H9 (cell line): ENCODE measurements around the gene MIPOL1. TPM values are rescaled to one million over a fixed set of nuclear protein-coding genes. Genes with fewer than 3 reads are reported as not detected.

Experiments
- DNase-seq: peaks from one replicate; pipeline ENCODE4 v3.0.0-alpha.2; 2017
- H2AFZ ChIP-seq: one replicate; pipeline ENCODE4 v1.6.1; 2013; ENCODE audit warnings: mild to moderate bottlenecking, low read length, control low read depth, moderate library complexity
- H2AK5ac ChIP-seq: 2 replicates; pipeline ENCODE4 v1.6.1; 2013; ENCODE audit warnings: low read length, control low read depth, mixed read lengths; ENCODE audit not compliant: insufficient read length
- H2BK120ac ChIP-seq: one replicate; pipeline ENCODE4 v1.6.1; 2013; ENCODE audit warnings: low read depth, mild to moderate bottlenecking, low read length, control low read depth, inconsistent platforms; ENCODE audit not compliant: poor library complexity, severe bottlenecking
- H2BK12ac ChIP-seq: 2 replicates; pipeline ENCODE4 v1.6.1; 2013; ENCODE audit warnings: low read length, control low read depth, mixed read lengths, low read depth; ENCODE audit not compliant: insufficient read length
- H2BK15ac ChIP-seq: 2 replicates; pipeline ENCODE4 v1.6.1; 2013; ENCODE audit warnings: low read depth, low read length, control low read depth
- H2BK20ac ChIP-seq: one replicate; pipeline ENCODE4 v1.6.1; 2013; ENCODE audit warnings: low read depth, mild to moderate bottlenecking, low read length, control low read depth, inconsistent platforms; ENCODE audit not compliant: poor library complexity, severe bottlenecking
- H2BK5ac ChIP-seq: 2 replicates; pipeline ENCODE4 v1.6.1; 2013; ENCODE audit warnings: low read length, control low read depth, mixed read lengths; ENCODE audit not compliant: insufficient read length
- H3K14ac ChIP-seq: 2 replicates; pipeline ENCODE4 v1.6.1; 2013; ENCODE audit warnings: low read length, control low read depth; ENCODE audit not compliant: insufficient read depth
- H3K18ac ChIP-seq: 2 replicates; pipeline ENCODE4 v1.6.1; 2013; ENCODE audit warnings: low read depth, mild to moderate bottlenecking, mixed read lengths, low read length, control low read depth; ENCODE audit not compliant: insufficient read length
- H3K23ac ChIP-seq: 2 replicates; pipeline ENCODE4 v1.6.1; 2013; ENCODE audit warnings: low read length, control low read depth, mixed read lengths, low read depth; ENCODE audit not compliant: insufficient read length
- H3K23me2 ChIP-seq: 2 replicates; pipeline ENCODE4 v1.6.1; 2013; ENCODE audit warnings: low read depth, mild to moderate bottlenecking, mixed read lengths, low read length, control low read depth; ENCODE audit not compliant: insufficient read length, poor library complexity, severe bottlenecking
- H3K27ac ChIP-seq: 2 replicates; pipeline ENCODE4 v1.5.1; 2013; ENCODE audit warnings: low read length, control low read depth, mixed read lengths, low read depth; ENCODE audit not compliant: insufficient read length
- H3K27me3 ChIP-seq: 2 replicates; pipeline ENCODE4 v1.6.1; 2013; ENCODE audit warnings: low read length, control low read depth, inconsistent platforms; ENCODE audit not compliant: insufficient read depth
- H3K4ac ChIP-seq: 2 replicates; pipeline ENCODE4 v1.6.1; 2013; ENCODE audit warnings: low read depth, mild to moderate bottlenecking, control low read depth, inconsistent platforms, low read length, moderate library complexity
- H3K4me1 ChIP-seq: 2 replicates; pipeline ENCODE4 v1.6.1; 2013; ENCODE audit warnings: low read length, control low read depth, inconsistent platforms; ENCODE audit not compliant: insufficient read depth
- H3K4me2 ChIP-seq: 2 replicates; pipeline ENCODE4 v1.6.1; 2013; ENCODE audit warnings: low read length, control low read depth, mixed read lengths; ENCODE audit not compliant: insufficient read length, insufficient read depth
- H3K56ac ChIP-seq: 2 replicates; pipeline ENCODE4 v1.6.1; 2013; ENCODE audit warnings: low read depth, mild to moderate bottlenecking, mixed read lengths, low read length, control low read depth; ENCODE audit not compliant: insufficient read length
- H3K79me1 ChIP-seq: 2 replicates; pipeline ENCODE4 v1.6.1; 2013; ENCODE audit warnings: low read depth, mild to moderate bottlenecking, moderate library complexity, low read length, control low read depth, inconsistent platforms; ENCODE audit not compliant: insufficient read depth, poor library complexity, severe bottlenecking
- H3K79me2 ChIP-seq: 2 replicates; pipeline ENCODE4 v1.6.1; 2013; ENCODE audit warnings: low read length, control low read depth, inconsistent platforms; ENCODE audit not compliant: insufficient read depth
- H3K9ac ChIP-seq: 2 replicates; pipeline ENCODE4 v1.6.1; 2013; ENCODE audit warnings: low read length, control low read depth, mixed read lengths; ENCODE audit not compliant: insufficient read length; ENCODE audit errors: extremely low read depth
- H3K9me3 ChIP-seq: one replicate; pipeline ENCODE4 v1.6.1; 2013; ENCODE audit warnings: low read depth, low read length, inconsistent platforms; ENCODE audit not compliant: control insufficient read depth
- H3T11ph ChIP-seq: one replicate; pipeline ENCODE4 v1.6.1; 2013; ENCODE audit warnings: mild to moderate bottlenecking, low read length, control low read depth, inconsistent platforms
- H4K20me1 ChIP-seq: one replicate; pipeline ENCODE4 v1.6.1; 2013; ENCODE audit not compliant: control insufficient read depth, insufficient read length, insufficient read depth
- H4K5ac ChIP-seq: 2 replicates; pipeline ENCODE4 v1.6.1; 2013; ENCODE audit warnings: low read depth, mild to moderate bottlenecking, mixed read lengths, low read length, control low read depth; ENCODE audit not compliant: insufficient read length
- H4K8ac ChIP-seq: replicated peaks from 2 replicates; pipeline ENCODE4 v1.6.1; 2013; ENCODE audit warnings: low read length, control low read depth, mixed read lengths, low read depth; ENCODE audit not compliant: insufficient read length
- H4K91ac ChIP-seq: 2 replicates; pipeline ENCODE4 v1.6.1; 2013; ENCODE audit warnings: low read depth, mild to moderate bottlenecking, moderate library complexity, mixed read lengths, low read length, control low read depth; ENCODE audit not compliant: insufficient read length
- H3K27ac Mint-ChIP-seq, 3 experiments: 2 replicates in 2 of 3; 3 replicates in 1 of 3; pipeline ENCODE4 v1.8.0; 2020 to 2021; ENCODE audit warnings: mixed read lengths in 3 of 3, mild to moderate bottlenecking in 1 of 3, moderate library complexity in 1 of 3
- H3K27me3 Mint-ChIP-seq: 2 replicates; pipeline ENCODE4 v1.8.0; 2021; ENCODE audit warnings: low read depth, mild to moderate bottlenecking, moderate library complexity, mixed read lengths
- H3K36me3 Mint-ChIP-seq, 3 experiments: 2 replicates in 2 of 3; 3 replicates in 1 of 3; pipeline ENCODE4 v1.8.0; 2020 to 2021; ENCODE audit warnings: low read depth in 3 of 3, mixed read lengths in 3 of 3; ENCODE audit not compliant: insufficient read depth in 1 of 3
- H3K4me1 Mint-ChIP-seq, 2 experiments: 2 replicates each; pipeline ENCODE4 v1.8.0; 2020; ENCODE audit warnings: mixed read lengths in 2 of 2
- H3K4me3 Mint-ChIP-seq, 2 experiments: 2 replicates in 1 of 2; 3 replicates in 1 of 2; pipeline ENCODE4 v1.8.0; 2020 to 2021; ENCODE audit warnings: mild to moderate bottlenecking in 2 of 2, mixed read lengths in 2 of 2, moderate library complexity in 1 of 2
- H3K9me3 Mint-ChIP-seq, 2 experiments: 2 replicates in 1 of 2; 3 replicates in 1 of 2; pipeline ENCODE4 v1.8.0; 2020; ENCODE audit warnings: mild to moderate bottlenecking in 2 of 2, mixed read lengths in 2 of 2, moderate library complexity in 1 of 2
- WGBS: extraction: QIAGEN DNeasy Blood & Tissue Kit; methylation state at CpG from one replicate; pipeline ENCODE4 v1.1.7; 2013; ENCODE audit warnings: missing lambda C conversion rate, low lambda C conversion rate, mixed read lengths; ENCODE audit not compliant: insufficient read length; ENCODE audit errors: extremely low coverage; 5-methylcytosine and 5-hydroxymethylcytosine counted together
- total RNA-seq: library from RNA; stranded (reverse); gene quantifications from 2 replicates; pipeline ENCODE4 v1.2.1, GENCODE V29; 2021
- TF ChIP-seq, protein P1 (sequence below): fragments of 200-600 bp; sonication (generic); conservative IDR thresholded peaks from 3 replicates; pipeline ENCODE4 v1.8.0; 2021; ENCODE audit warnings: antibody characterized with exemption, mild to moderate bottlenecking

The MIPOL1 gene
- total RNA-seq, 1 experiment from 2014 or later: 15.6 TPM

GRCh38 chr14:37311252-37311651 lies 113.5 kb downstream of the MIPOL1 start:
- Histone ChIP-seq H2AK5ac (no peak overlapping the region), H3K79me2 (no peaks in the 10 kb centered on the region), H2BK5ac (no peak overlapping the region), H3K56ac (no peak overlapping the region), H2BK20ac (no peak overlapping the region), H3K18ac (no peak overlapping the region), H4K91ac (no peak overlapping the region), H2AFZ (no peak overlapping the region), H4K20me1 (no peaks in the 10 kb centered on the region), H4K8ac (no peak overlapping the region), H3K79me1 (no peaks in the 10 kb centered on the region), H3K9me3 (no peaks in the 10 kb centered on the region), H2BK120ac (no peak overlapping the region), H3K4me2 (no peak overlapping the region), H3K9ac (no peak overlapping the region), H3K4me1 (no peaks in the 10 kb centered on the region), H3K27ac (no peak overlapping the region), H4K5ac (no peak overlapping the region), H3K27me3 (no peaks in the 10 kb centered on the region), H2BK12ac (no peak overlapping the region), H3K23ac (no peak overlapping the region), H3K14ac (no peak overlapping the region), H2BK15ac (no peak overlapping the region), H3T11ph (no peak overlapping the region), H3K4ac (no peak overlapping the region), H3K23me2 (no peaks in the 10 kb centered on the region)
- Mint-ChIP-seq H3K4me3 (no peak overlapping the region), H3K27me3 (no peaks in the 10 kb centered on the region), H3K27ac (no peak overlapping the region), H3K9me3 (no peaks in the 10 kb centered on the region), H3K36me3 (no peaks in the 10 kb centered on the region; a peak in 2 of 7 replicates), H3K4me1 (peaks cover 5 to 7% of the 10 kb centered on the region in 2 experiments; a peak in 3 of 4 replicates)
- no peak for DNase-seq
- no CpG with 5 or more reads among the region's 1 CpG for WGBS
- TF ChIP-seq, protein P1, sequence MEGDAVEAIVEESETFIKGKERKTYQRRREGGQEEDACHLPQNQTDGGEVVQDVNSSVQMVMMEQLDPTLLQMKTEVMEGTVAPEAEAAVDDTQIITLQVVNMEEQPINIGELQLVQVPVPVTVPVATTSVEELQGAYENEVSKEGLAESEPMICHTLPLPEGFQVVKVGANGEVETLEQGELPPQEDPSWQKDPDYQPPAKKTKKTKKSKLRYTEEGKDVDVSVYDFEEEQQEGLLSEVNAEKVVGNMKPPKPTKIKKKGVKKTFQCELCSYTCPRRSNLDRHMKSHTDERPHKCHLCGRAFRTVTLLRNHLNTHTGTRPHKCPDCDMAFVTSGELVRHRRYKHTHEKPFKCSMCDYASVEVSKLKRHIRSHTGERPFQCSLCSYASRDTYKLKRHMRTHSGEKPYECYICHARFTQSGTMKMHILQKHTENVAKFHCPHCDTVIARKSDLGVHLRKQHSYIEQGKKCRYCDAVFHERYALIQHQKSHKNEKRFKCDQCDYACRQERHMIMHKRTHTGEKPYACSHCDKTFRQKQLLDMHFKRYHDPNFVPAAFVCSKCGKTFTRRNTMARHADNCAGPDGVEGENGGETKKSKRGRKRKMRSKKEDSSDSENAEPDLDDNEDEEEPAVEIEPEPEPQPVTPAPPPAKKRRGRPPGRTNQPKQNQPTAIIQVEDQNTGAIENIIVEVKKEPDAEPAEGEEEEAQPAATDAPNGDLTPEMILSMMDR: no peak
